ENCODE measurements around the gene PGAM5. TPM values are rescaled to one million over a fixed set of nuclear protein-coding genes. Genes with fewer than 3 reads are reported as not detected.
"Not testable (repeated sequence)": the region's sequence is repeated elsewhere in the genome, so short reads cannot be mapped to it uniquely, and the experiment has no call there.

PGAM5 gene
- total RNA-seq, 1 donor from 2014 or later: 33.7 TPM

- no peak for DNase-seq
- peak; percentile 1 for ATAC-seq
- intact Hi-C loops (cut with micrococcal nuclease): no loop called here
Observed at GRCh38 chr12:132686825-132687210, 23.8 kb upstream of the PGAM5 start.

GRCh38 chr12:132687211-132688164 lies 23.2 kb upstream of the PGAM5 start, which contains the start of the genes POLE and PXMP2:
Gene POLE, minus strand, starts transcription at chr12:132687342. Its CDS starts 27 bp downstream, at chr12:132687315.
Gene PXMP2, plus strand, starts transcription at chr12:132687587. Its CDS starts 84 bp downstream, at chr12:132687671.
- DNase-seq: peak; percentile 99
- peak; percentile 99 for ATAC-seq
- intact Hi-C loops (cut with micrococcal nuclease): no loop called here

GRCh38 chr12:132689227-132689626 lies 21.4 kb upstream of the PGAM5 start:
- DNase-seq: no peak
- peak; percentile 1 for ATAC-seq
- intact Hi-C loops (cut with micrococcal nuclease): no loop called here

GRCh38 chr12:132690112-132690511 lies 20.5 kb upstream of the PGAM5 start:
- DNase-seq (no peak), ATAC-seq (no peak)
- intact Hi-C loops (cut with micrococcal nuclease): no loop called here

GRCh38 chr12:132692030-132692429 lies 18.6 kb upstream of the PGAM5 start:
- intact Hi-C loops (cut with micrococcal nuclease); DNase-seq; ATAC-seq: not testable (repeated sequence)

- intact Hi-C loops (cut with micrococcal nuclease); ATAC-seq; DNase-seq: not testable (repeated sequence)
Observed at GRCh38 chr12:132694888-132695287, 15.8 kb upstream of the PGAM5 start.

GRCh38 chr12:132695431-132695830 lies 15.2 kb upstream of the PGAM5 start:
- intact Hi-C loops (cut with micrococcal nuclease): no loop called here
- DNase-seq: peak; percentile 78
- ATAC-seq: peak; percentile 99

- DNase-seq: no peak
- intact Hi-C loops (cut with micrococcal nuclease): no loop called here
- ATAC-seq: no peak
Observed at GRCh38 chr12:132698341-132698740, 12.3 kb upstream of the PGAM5 start.

- ATAC-seq: no peak
- intact Hi-C loops (cut with micrococcal nuclease): no loop called here
- DNase-seq: no peak
Observed at GRCh38 chr12:132700212-132700822, 10.3 kb upstream of the PGAM5 start.

GRCh38 chr12:132702640-132703039 lies 8.0 kb upstream of the PGAM5 start:
- intact Hi-C loops (cut with micrococcal nuclease): no loop called here
- no peak for ATAC-seq

GRCh38 chr12:132703641-132704040 lies 7.0 kb upstream of the PGAM5 start:
- intact Hi-C loops (cut with micrococcal nuclease): no loop called here
- DNase-seq: no peak
- ATAC-seq: no peak

More at GRCh38 chr12:132702640-132703039, 8.0 kb upstream of the PGAM5 start:
- no peak for DNase-seq

- intact Hi-C loops (cut with micrococcal nuclease): no loop called here
- ATAC-seq (no peak), DNase-seq (no peak)
Observed at GRCh38 chr12:132707241-132707640, 3.4 kb upstream of the PGAM5 start.

GRCh38 chr12:132708150-132708549 lies 2.5 kb upstream of the PGAM5 start:
- ATAC-seq: no peak
- intact Hi-C loops (cut with micrococcal nuclease): no loop called here
- DNase-seq: no peak

GRCh38 chr12:132710043-132710404 lies 618 bp upstream of the PGAM5 start:
- ATAC-seq (peak; percentile 40), DNase-seq (peak; percentile 46)
- intact Hi-C loops (cut with micrococcal nuclease): no loop called here

GRCh38 chr12:132711080-132711843 lies 620 bp downstream of the PGAM5 start:
- DNase-seq (no peak), ATAC-seq (no peak)
- intact Hi-C loops (cut with micrococcal nuclease): no loop called here

GRCh38 chr12:132713123-132713522 lies 2.5 kb downstream of the PGAM5 start:
- ATAC-seq: no peak
- intact Hi-C loops (cut with micrococcal nuclease): no loop called here
- DNase-seq: no peak

- DNase-seq (no peak), ATAC-seq (no peak)
- intact Hi-C loops (cut with micrococcal nuclease): no loop called here
Observed at GRCh38 chr12:132715874-132716273, 5.2 kb downstream of the PGAM5 start.

GRCh38 chr12:132716356-132716755 lies 5.7 kb downstream of the PGAM5 start:
- DNase-seq (no peak), ATAC-seq (no peak)
- intact Hi-C loops (cut with micrococcal nuclease): no loop called here

GRCh38 chr12:132717011-132717410 lies 6.4 kb downstream of the PGAM5 start:
- no peak for ATAC-seq
- no peak for DNase-seq

More at GRCh38 chr12:132717011-132717410, 6.4 kb downstream of the PGAM5 start:
- intact Hi-C loops (cut with micrococcal nuclease): no loop called here

All from left ventricle myocardium superior (tissue), 1 donor.